ENCODE measurements around the gene PTPRN2. TPM values are rescaled to one million over a fixed set of nuclear protein-coding genes. Genes with fewer than 3 reads are reported as not detected.
"Not testable (repeated sequence)": the region's sequence is repeated elsewhere in the genome, so short reads cannot be mapped to it uniquely, and the experiment has no call there.

PTPRN2 gene
- polyA plus RNA-seq, 4 donors = 1.6 to 11.7 (median 4.0) TPM

DNA sequence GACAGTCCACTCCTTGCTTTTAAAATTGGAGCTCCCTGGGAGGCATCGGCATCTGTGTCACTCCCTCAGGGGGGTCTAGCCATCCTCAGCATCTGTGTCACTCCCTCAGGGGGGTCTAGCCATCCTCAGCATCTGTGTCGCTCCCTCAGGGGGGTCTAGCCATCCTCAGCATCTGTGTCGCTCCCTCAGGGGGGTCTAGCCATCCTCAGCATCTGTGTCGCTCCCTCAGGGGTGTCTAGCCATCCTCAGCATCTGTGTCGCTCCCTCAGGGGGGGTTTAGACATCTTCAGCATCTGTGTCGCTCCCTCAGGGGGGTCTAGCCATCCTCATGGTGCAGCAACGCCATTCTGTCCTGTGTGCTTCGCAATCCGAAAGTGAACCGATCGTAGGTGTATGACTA, 651.9 kb downstream of the PTPRN2 start:
- H3K27ac ChIP-seq (ENCODE audit: low read depth in 1 of 3, low read length in 2 of 3); H3K4me3 ChIP-seq (ENCODE audit: low read depth in 1 of 3, low read length in 3 of 3); H3K27me3 ChIP-seq (ENCODE audit: control insufficient read depth in 3 of 3, insufficient read depth in 3 of 3, low read length in 3 of 3); FAIRE-seq; H3K4me1 ChIP-seq (ENCODE audit: control insufficient read depth in 3 of 3, insufficient read depth in 2 of 3, low read depth in 1 of 3, low read length in 2 of 3); DNase-seq; H3K36me3 ChIP-seq (ENCODE audit: control insufficient read depth in 3 of 3, insufficient read depth in 2 of 3, low read depth in 1 of 3, low read length in 3 of 3): not testable (repeated sequence)
- peaks cover 0 to 44% of the 10 kb centered on the region in 2 donors for H3K9me3 ChIP-seq (ENCODE audit: control insufficient read depth in 2 of 2, insufficient read depth in 1 of 2, low read depth in 1 of 2, low read length in 1 of 2)
- WGBS, 3 donors = 76 to 93% (median 88%) methylated on average over 10 to 11 of the region's 11 CpGs

DNA sequence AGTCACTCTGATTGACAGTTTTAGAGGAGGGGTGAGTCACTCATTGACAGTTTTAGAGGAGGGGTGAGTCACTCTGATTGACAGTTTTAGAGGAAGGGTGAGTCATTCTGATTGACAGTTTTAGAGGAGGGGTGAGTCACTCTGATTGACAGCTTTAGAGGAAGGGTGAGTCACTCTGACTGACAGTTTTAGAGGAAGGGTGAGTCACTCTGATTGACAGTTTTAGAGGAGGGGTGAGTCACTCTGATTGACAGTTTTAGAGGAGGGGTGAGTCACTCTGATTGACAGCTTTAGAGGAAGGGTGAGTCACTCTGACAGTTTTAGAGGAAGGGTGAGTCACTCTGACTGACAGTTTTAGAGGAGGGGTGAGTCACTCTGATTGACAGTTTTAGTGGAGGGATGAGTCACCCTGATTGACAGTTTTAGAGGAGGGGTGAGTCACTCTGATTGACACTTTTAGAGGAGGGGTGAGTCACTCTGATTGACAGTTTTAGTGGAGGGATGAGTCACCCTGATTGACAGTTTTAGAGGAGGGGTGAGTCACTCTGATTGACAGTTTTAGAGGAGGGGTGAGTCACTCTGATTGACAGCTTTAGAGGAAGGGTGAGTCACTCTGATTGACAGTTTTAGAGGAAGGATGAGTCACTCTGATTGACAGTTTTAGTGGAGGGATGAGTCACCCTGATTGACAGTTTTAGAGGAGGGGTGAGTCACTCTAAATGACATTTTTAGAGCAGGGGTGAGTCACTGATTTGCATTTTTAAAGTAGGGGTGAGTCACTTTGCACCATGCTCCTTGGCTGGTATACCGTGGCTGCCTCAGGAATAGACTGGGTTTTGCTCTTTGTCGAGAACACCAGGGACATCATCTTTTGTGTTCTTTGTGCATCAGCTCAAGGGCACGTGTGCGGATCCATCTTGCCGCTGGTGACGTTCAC, 654.1 kb downstream of the PTPRN2 start:
- WGBS, 3 donors = 77 to 85% (median 82%) methylated on average over 6 of the region's 6 CpGs
- H3K9me3 ChIP-seq (ENCODE audit: control insufficient read depth in 2 of 2, insufficient read depth in 1 of 2, low read depth in 1 of 2, low read length in 1 of 2) = peaks cover 0 to 43% of the 10 kb centered on the region in 2 donors
- H3K27ac ChIP-seq (ENCODE audit: low read depth in 1 of 3, low read length in 2 of 3); DNase-seq; H3K36me3 ChIP-seq (ENCODE audit: control insufficient read depth in 3 of 3, insufficient read depth in 2 of 3, low read depth in 1 of 3, low read length in 3 of 3); FAIRE-seq; H3K27me3 ChIP-seq (ENCODE audit: control insufficient read depth in 3 of 3, insufficient read depth in 3 of 3, low read length in 3 of 3); H3K4me1 ChIP-seq (ENCODE audit: control insufficient read depth in 3 of 3, insufficient read depth in 2 of 3, low read depth in 1 of 3, low read length in 2 of 3); H3K4me3 ChIP-seq (ENCODE audit: low read depth in 1 of 3, low read length in 3 of 3): not testable (repeated sequence)

DNA sequence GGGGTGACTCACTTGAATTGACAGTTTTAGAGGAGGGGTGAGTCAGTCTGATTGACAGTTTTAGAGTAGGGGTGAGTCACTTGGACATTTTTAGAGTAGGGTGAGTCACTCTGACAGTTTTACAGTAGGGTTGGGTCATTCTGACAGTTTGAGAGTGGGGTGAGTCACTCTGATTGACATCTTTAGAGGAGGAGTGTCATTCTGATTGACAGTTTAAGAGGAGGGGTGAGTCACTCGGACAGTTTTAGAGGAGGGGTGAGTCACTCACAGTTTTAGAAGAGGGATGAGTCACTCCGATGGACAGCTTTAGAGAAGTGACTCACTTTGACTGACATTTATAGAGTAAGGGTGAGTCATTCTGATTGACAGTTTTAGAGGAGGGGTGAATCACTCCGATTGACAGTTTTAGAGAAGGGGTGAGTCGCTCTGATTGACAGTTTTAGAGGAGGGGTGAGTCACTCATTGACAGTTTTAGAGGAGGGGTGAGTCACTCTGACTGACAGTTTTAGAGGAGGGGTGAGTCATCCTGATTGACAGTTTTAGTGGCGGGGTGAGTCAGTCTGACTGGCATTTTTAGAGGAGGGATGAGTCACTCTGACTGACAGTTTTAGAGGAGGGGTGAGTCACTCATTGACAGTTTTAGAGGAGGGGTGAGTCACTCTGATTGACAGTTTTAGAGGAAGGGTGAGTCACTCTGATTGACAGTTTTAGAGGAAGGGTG, 655.0 kb downstream of the PTPRN2 start:
- WGBS, 3 donors = 68 to 82% (median 77%) methylated on average over 5 of the region's 5 CpGs
- DNase-seq = no peak
- Histone ChIP-seq H3K27me3 (ENCODE audit: control insufficient read depth in 3 of 3, insufficient read depth in 3 of 3, low read length in 3 of 3) (no peaks in the 10 kb centered on the region), H3K27ac (ENCODE audit: low read depth in 1 of 3, low read length in 2 of 3) (no peak overlapping the region), H3K4me1 (ENCODE audit: control insufficient read depth in 3 of 3, insufficient read depth in 2 of 3, low read depth in 1 of 3, low read length in 2 of 3) (no peaks in the 10 kb centered on the region), H3K9me3 (ENCODE audit: control insufficient read depth in 2 of 2, insufficient read depth in 1 of 2, low read depth in 1 of 2, low read length in 1 of 2) (peaks cover 0 to 38% of the 10 kb centered on the region in 2 donors), H3K36me3 (ENCODE audit: control insufficient read depth in 3 of 3, insufficient read depth in 2 of 3, low read depth in 1 of 3, low read length in 3 of 3) (no peaks in the 10 kb centered on the region), H3K4me3 (ENCODE audit: low read depth in 1 of 3, low read length in 3 of 3) (no peak overlapping the region)
- FAIRE-seq = no peak

DNA sequence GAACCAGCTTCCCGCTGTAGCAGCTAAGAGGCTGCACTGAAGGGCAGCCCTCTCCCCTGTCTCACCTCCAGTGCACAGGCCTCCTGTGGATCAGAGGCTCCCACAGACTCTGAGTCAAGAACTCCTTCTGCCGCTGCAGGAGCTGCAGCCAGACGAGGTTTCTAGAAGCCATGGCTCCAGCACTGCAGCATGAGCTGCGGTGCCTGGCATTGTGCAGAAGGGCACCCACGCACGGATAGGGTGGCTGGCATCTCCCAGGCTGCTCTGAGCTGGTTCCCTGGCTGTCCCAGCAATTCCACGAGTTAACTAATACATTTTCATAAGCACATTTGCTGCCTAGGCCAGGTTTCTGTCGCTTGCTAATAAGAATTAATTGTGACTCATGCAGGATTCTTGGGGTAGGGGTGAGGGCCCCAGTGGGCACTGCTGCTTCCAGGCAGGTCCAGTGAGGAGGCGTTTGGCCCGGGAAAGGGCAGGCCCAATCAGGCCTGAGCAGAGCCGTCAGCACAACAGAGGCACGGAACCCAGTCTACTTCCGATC, 656.6 kb downstream of the PTPRN2 start:
- H3K4me3 ChIP-seq (ENCODE audit: low read depth in 1 of 3, low read length in 3 of 3) = no peak overlapping the region
- no peaks in the 10 kb centered on the region for H3K36me3 ChIP-seq (ENCODE audit: control insufficient read depth in 3 of 3, insufficient read depth in 2 of 3, low read depth in 1 of 3, low read length in 3 of 3)
- no peak for FAIRE-seq
- H3K9me3 ChIP-seq (ENCODE audit: control insufficient read depth in 2 of 2, insufficient read depth in 1 of 2, low read depth in 1 of 2, low read length in 1 of 2) = peaks cover 0 to 23% of the 10 kb centered on the region in 2 donors
- H3K4me1 ChIP-seq (ENCODE audit: control insufficient read depth in 3 of 3, insufficient read depth in 2 of 3, low read depth in 1 of 3, low read length in 2 of 3) = no peaks in the 10 kb centered on the region
- WGBS, 3 donors = 81 to 84% (median 83%) methylated on average over 13 of the region's 13 CpGs
- H3K27me3 ChIP-seq (ENCODE audit: control insufficient read depth in 3 of 3, insufficient read depth in 3 of 3, low read length in 3 of 3) = peaks cover 0 to 3% (median 0%) of the 10 kb centered on the region in 3 donors
- no peak for DNase-seq
- no peak overlapping the region for H3K27ac ChIP-seq (ENCODE audit: low read depth in 1 of 3, low read length in 2 of 3)

DNA sequence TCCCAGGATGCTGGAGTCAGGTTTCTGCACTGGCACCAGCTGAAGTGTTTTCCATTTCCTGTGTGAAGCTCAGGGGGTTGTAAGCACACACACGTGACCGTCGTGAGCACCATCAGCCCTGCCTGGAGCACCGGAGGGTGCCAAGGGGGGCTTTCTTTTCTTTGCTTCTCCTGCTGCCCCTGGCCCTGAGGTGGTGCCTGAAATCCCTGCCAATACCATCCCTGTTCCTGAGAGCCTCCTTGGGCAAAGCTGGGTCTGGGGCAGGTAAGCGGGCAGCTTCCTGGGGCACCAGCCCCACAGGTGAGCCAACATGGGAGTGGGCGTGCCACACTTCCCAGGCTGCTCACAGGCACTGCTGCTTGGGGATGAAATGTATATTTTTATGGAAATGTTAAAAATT, 657.2 kb downstream of the PTPRN2 start:
- H3K27me3 ChIP-seq (ENCODE audit: control insufficient read depth in 3 of 3, insufficient read depth in 3 of 3, low read length in 3 of 3) = peaks cover 0 to 3% (median 0%) of the 10 kb centered on the region in 3 donors
- peaks cover 0 to 20% of the 10 kb centered on the region in 2 donors for H3K9me3 ChIP-seq (ENCODE audit: control insufficient read depth in 2 of 2, insufficient read depth in 1 of 2, low read depth in 1 of 2, low read length in 1 of 2)
- H3K4me1 ChIP-seq (ENCODE audit: control insufficient read depth in 3 of 3, insufficient read depth in 2 of 3, low read depth in 1 of 3, low read length in 2 of 3) = no peaks in the 10 kb centered on the region
- FAIRE-seq (no peak), DNase-seq (no peak)
- no peak overlapping the region for H3K4me3 ChIP-seq (ENCODE audit: low read depth in 1 of 3, low read length in 3 of 3)
- WGBS, 3 donors = 71 to 92% (median 87%) methylated on average over 6 of the region's 6 CpGs
- H3K36me3 ChIP-seq (ENCODE audit: control insufficient read depth in 3 of 3, insufficient read depth in 2 of 3, low read depth in 1 of 3, low read length in 3 of 3) = no peaks in the 10 kb centered on the region
- no peak overlapping the region for H3K27ac ChIP-seq (ENCODE audit: low read depth in 1 of 3, low read length in 2 of 3)

DNA sequence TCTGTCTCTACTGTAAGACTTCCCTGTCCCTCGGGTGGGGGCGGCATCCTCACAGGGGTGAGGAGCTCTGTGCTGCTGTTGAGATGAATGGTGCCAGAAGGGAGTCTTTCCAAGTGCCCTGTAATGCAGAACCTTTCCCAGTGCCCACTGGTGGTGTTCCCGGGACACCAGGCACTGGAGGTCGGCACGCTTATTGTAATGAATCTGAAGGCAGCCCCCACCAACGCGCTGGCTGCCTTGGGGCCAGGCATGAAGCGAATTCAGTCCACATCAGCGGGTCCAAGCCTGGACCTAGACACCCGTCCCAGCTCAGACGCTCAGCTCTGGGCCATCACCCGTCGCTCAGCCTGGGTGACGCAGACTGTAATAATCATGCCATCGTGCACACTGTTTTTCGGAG, 658.0 kb downstream of the PTPRN2 start:
- DNase-seq = no peak
- FAIRE-seq = no peak
- H3K4me3 ChIP-seq (ENCODE audit: low read depth in 1 of 3, low read length in 3 of 3) = no peak overlapping the region
- peaks cover 0 to 3% (median 0%) of the 10 kb centered on the region in 3 donors for H3K27me3 ChIP-seq (ENCODE audit: control insufficient read depth in 3 of 3, insufficient read depth in 3 of 3, low read length in 3 of 3)
- H3K36me3 ChIP-seq (ENCODE audit: control insufficient read depth in 3 of 3, insufficient read depth in 2 of 3, low read depth in 1 of 3, low read length in 3 of 3) = no peaks in the 10 kb centered on the region
- H3K4me1 ChIP-seq (ENCODE audit: control insufficient read depth in 3 of 3, insufficient read depth in 2 of 3, low read depth in 1 of 3, low read length in 2 of 3) = no peaks in the 10 kb centered on the region
- peaks cover 0 to 14% of the 10 kb centered on the region in 2 donors for H3K9me3 ChIP-seq (ENCODE audit: control insufficient read depth in 2 of 2, insufficient read depth in 1 of 2, low read depth in 1 of 2, low read length in 1 of 2)
- no peak overlapping the region for H3K27ac ChIP-seq (ENCODE audit: low read depth in 1 of 3, low read length in 2 of 3)
- 89 to 90% (median 90%) methylated on average over 16 of the region's 16 CpGs for WGBS, 3 donors

DNA sequence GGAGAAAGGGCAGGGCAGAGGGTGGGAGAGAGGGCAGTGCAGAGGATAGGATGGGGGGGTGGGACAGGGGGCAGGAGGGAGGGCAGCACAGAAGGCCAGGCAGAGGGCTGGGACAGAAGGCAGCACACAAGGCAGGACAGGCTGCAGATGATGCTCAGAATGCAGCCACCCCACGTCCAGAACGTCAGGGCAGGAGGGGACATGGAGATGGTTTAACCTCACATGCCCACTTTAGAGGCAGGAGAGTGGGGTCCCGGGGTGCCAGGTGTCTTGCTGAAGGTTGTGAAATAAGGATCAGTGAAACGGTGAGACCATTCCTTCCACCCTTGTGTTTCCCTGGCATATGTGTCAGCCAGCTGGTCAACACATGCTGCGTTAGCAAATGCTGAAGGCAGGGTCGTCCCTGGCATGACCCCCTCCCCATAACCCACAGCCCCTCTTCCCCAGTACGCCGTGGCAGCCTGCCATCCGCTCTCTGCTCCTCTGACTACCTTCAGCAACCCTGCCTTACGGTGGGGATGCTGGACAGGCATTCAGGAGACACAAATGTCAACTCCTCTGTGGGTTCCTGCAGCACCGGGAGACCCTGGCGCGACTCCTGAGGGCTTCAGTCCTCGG, 658.7 kb downstream of the PTPRN2 start:
- FAIRE-seq = no peak
- DNase-seq = no peak
- Histone ChIP-seq H3K36me3 (ENCODE audit: control insufficient read depth in 3 of 3, insufficient read depth in 2 of 3, low read depth in 1 of 3, low read length in 3 of 3) (no peaks in the 10 kb centered on the region), H3K27ac (ENCODE audit: low read depth in 1 of 3, low read length in 2 of 3) (no peak overlapping the region), H3K4me1 (ENCODE audit: control insufficient read depth in 3 of 3, insufficient read depth in 2 of 3, low read depth in 1 of 3, low read length in 2 of 3) (no peaks in the 10 kb centered on the region), H3K4me3 (ENCODE audit: low read depth in 1 of 3, low read length in 3 of 3) (no peak overlapping the region), H3K27me3 (ENCODE audit: control insufficient read depth in 3 of 3, insufficient read depth in 3 of 3, low read length in 3 of 3) (peaks cover 0 to 3% (median 0%) of the 10 kb centered on the region in 3 donors), H3K9me3 (ENCODE audit: control insufficient read depth in 2 of 2, insufficient read depth in 1 of 2, low read depth in 1 of 2, low read length in 1 of 2) (peaks cover 0 to 11% of the 10 kb centered on the region in 2 donors)
- 70 to 74% (median 70%) methylated on average over 13 to 14 of the region's 14 CpGs for WGBS, 3 donors

DNA sequence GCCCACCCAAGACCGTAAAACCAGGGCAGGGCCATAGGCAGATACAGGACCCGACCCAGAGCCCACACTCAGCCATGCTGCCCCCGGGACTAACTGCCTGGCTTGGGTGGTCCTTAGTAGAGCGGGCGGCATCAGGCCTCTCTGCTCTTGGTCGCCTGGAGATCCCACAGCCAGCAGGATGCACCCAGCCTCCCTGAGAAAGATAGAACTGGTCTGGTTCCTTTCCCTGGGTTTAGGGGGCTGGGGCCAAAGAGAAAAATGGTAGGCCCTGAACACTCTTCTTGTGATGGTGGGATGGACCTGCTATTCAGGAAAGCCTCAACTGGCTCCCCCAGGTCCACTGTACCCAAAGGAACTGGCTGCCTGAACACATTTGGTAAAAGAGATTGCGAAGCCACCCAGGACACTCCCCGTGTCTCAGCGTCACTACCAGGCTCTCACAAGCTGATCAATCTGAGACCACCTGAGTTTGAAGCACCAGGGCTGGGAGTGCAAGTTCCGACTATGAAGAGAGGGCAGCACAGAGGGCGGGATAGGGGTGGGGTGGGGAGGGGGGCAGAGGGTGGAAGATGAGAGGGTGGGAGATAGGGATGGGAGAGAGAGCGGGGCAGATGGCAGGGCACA, 659.3 kb downstream of the PTPRN2 start:
- DNase-seq (no peak), FAIRE-seq (no peak)
- H3K4me3 ChIP-seq (ENCODE audit: low read depth in 1 of 3, low read length in 3 of 3) = no peak overlapping the region
- no peaks in the 10 kb centered on the region for H3K4me1 ChIP-seq (ENCODE audit: control insufficient read depth in 3 of 3, insufficient read depth in 2 of 3, low read depth in 1 of 3, low read length in 2 of 3)
- peaks cover 0 to 13% of the 10 kb centered on the region in 2 donors for H3K9me3 ChIP-seq (ENCODE audit: control insufficient read depth in 2 of 2, insufficient read depth in 1 of 2, low read depth in 1 of 2, low read length in 1 of 2)
- H3K27ac ChIP-seq (ENCODE audit: low read depth in 1 of 3, low read length in 2 of 3) = no peak overlapping the region
- 81 to 90% (median 88%) methylated on average over 12 of the region's 12 CpGs for WGBS, 3 donors
- peaks cover 0 to 3% (median 0%) of the 10 kb centered on the region in 3 donors for H3K27me3 ChIP-seq (ENCODE audit: control insufficient read depth in 3 of 3, insufficient read depth in 3 of 3, low read length in 3 of 3)
- no peaks in the 10 kb centered on the region for H3K36me3 ChIP-seq (ENCODE audit: control insufficient read depth in 3 of 3, insufficient read depth in 2 of 3, low read depth in 1 of 3, low read length in 3 of 3)
